ENCODE measurements around the gene SCGB1D1.

The SCGB1D1 gene

GRCh38 chr11:62237499-62237898, 47.5 kb downstream of the SCGB1D1 start:
- no peak for DNase-seq

GRCh38 chr11:62238151-62238550, 48.1 kb downstream of the SCGB1D1 start:
- no peak for DNase-seq

DNA sequence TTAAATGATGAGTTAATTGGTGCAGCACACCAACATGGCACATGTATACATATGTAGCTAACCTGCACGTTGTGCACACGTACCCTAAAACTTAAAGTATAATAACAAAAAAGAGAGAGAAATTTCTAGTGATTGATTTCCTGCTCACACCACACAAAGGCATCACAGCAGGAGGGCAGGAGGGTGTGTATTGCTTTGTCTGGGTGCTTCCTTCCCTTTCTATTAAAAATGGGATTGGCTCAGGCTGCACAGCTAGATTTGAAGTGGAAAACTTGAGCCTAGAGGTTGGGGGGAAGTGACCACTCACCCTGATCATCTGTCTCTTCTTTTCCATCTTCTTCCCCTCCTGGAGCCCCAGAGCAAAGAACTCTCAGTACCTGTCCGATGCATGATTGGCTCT, 51.1 kb downstream of the SCGB1D1 start:
- DNase-seq, result no peak

GRCh38 chr11:62242021-62242420, 52.0 kb downstream of the SCGB1D1 start, which contains the start of gene SCGB1D2:
TSS of gene SCGB1D2 (plus strand) at chr11:62242239. CDS start at chr11:62242308, 69 bp downstream.
- peak; percentile 28 for DNase-seq

Data from NCI-H1105 (cell line).